ENCODE measurements around the gene RAD51B. TPM values are rescaled to one million over a fixed set of nuclear protein-coding genes. Genes with fewer than 3 reads are reported as not detected.

Gene RAD51B
- total and polyA plus RNA-seq, 3 donors from 2014 or later, result 5.5 to 22.5 (median 19.1) TPM

DNA sequence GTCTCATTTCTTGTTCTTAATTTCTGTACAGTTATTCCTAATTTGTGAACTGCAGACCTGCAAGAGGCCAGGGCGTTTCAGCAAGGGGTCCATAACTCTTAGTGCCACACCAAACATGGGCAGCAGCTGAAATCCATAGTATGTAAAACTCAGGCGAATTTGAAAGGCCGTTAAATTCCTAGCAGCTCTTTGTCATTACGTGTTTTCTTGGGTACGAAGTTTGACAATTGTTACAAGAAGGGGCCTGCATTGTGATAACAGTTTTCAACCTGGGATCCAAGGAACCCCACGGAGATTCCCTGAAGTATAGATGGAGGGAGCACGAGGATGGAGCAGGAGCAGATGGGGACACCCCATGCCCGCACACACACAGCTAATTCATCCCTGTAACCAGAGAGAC is 685.3 kb downstream of the RAD51B start:
- no peak for TF ChIP-seq POLR2A (IDR thresholded peaks at IDR 0.05)
- TF ChIP-seq, protein P1, sequence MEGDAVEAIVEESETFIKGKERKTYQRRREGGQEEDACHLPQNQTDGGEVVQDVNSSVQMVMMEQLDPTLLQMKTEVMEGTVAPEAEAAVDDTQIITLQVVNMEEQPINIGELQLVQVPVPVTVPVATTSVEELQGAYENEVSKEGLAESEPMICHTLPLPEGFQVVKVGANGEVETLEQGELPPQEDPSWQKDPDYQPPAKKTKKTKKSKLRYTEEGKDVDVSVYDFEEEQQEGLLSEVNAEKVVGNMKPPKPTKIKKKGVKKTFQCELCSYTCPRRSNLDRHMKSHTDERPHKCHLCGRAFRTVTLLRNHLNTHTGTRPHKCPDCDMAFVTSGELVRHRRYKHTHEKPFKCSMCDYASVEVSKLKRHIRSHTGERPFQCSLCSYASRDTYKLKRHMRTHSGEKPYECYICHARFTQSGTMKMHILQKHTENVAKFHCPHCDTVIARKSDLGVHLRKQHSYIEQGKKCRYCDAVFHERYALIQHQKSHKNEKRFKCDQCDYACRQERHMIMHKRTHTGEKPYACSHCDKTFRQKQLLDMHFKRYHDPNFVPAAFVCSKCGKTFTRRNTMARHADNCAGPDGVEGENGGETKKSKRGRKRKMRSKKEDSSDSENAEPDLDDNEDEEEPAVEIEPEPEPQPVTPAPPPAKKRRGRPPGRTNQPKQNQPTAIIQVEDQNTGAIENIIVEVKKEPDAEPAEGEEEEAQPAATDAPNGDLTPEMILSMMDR (IDR thresholded peaks at IDR 0.05), result no peak
- no peaks in the 10 kb centered on the region for H3K9me3 ChIP-seq
- H3K27ac ChIP-seq, result no peak overlapping the region
- no peak for DNase-seq
- intact Hi-C loops (cut with DNase I; ENCODE audit: low total_unique reads), result no loop called here
- no peaks in the 10 kb centered on the region for H3K27me3 ChIP-seq
- H3K4me1 ChIP-seq, result peaks cover 14% of the 10 kb centered on the region
- 96 to 97% methylated on average over 8 of the region's 8 CpGs for WGBS, 2 donors
- H3K4me3 ChIP-seq, result no peak overlapping the region
- no peaks in the 10 kb centered on the region for H3K36me3 ChIP-seq (ENCODE audit: low read depth, missing control alignments)

DNA sequence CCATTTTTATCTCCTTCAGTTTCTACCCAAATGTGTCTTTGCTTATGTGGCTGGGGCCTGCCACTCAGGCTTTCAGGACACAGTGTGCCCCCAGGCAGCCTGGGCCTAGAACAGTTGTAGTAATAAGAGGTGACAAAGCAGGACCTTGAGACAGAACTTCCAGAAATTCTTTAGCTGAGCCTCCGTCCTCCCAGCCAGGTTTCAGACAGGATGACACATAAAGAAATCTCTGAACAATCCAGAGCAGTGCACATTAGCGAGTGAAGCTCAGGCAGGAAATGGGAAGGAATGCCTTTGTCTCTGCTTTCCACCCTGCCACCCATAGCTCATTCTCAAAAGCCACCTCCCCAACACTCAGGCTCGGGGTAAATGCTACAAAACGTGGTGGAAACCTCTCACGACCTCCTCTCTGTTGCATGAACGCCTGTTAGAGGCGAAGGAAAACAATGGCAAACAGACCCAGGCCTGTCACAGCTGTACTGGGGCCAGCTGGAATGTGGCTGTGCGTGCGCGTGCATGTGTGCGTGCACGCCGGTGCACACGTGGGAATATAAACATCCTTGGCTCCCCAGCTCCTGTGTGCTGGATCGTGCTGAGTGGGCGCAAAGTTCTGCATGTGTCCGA is 686.6 kb downstream of the RAD51B start:
- intact Hi-C loops (cut with DNase I; ENCODE audit: low total_unique reads), result no loop called here
- no peak for DNase-seq
- H3K36me3 ChIP-seq (ENCODE audit: low read depth, missing control alignments), result no peaks in the 10 kb centered on the region
- H3K9me3 ChIP-seq, result no peaks in the 10 kb centered on the region
- H3K4me3 ChIP-seq, result no peak overlapping the region
- 51 to 58% methylated on average over 17 of the region's 17 CpGs for WGBS, 2 donors
- TF ChIP-seq, protein P1 (IDR thresholded peaks at IDR 0.05), result no peak
- no peak for TF ChIP-seq POLR2A (IDR thresholded peaks at IDR 0.05)
- no peaks in the 10 kb centered on the region for H3K27me3 ChIP-seq
- peaks cover 27% of the 10 kb centered on the region for H3K4me1 ChIP-seq
- H3K27ac ChIP-seq, result peak overlapping the region in 1 of 2 donors; percentile 35

DNA sequence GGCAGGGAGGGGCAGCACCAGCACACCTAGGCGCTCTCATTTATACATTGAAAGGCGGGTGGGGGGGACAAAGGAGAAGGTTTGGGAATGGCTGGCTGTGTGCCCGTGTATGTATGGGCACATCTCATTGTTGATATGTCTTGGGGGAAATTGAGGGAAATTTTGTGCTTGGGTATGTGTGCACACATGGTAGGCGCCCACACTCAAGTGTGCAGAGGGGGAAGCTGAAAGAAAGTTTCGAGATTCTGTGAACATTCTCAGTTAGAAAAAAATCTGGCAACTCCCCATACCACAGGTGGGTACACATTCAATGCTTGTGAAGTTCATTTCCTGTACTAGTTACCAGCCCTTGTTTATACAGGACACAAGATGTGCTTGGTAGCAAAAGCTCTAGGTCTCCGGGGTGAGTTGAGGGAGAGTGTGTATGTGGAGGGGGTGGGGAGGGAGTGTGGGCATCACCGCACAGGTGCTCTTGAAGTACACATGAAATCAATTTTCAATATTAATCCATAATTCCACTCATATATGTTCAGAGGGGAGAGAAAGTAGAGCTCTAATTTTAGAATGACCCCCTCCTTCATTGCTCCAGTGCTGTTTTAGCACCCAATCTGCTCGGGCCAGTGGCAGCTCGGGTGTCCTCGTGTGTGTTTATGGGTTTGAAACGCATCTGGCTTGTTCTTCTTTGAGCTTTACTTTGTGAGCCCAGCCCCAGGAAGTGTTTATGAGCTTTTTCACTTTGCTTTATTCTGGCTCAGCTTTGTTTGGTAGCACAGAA is 687.3 kb downstream of the RAD51B start:
- Histone ChIP-seq H3K9me3 (no peaks in the 10 kb centered on the region), H3K27ac (no peak overlapping the region), H3K36me3 (ENCODE audit: low read depth, missing control alignments) (no peaks in the 10 kb centered on the region), H3K27me3 (no peaks in the 10 kb centered on the region), H3K4me3 (no peak overlapping the region), H3K4me1 (peaks cover 29% of the 10 kb centered on the region)
- intact Hi-C loops (cut with DNase I; ENCODE audit: low total_unique reads), result no loop called here
- WGBS, 2 donors, result 85 to 86% methylated on average over 11 of the region's 11 CpGs
- no peak for TF ChIP-seq POLR2A (IDR thresholded peaks at IDR 0.05)
- no peak for DNase-seq

DNA sequence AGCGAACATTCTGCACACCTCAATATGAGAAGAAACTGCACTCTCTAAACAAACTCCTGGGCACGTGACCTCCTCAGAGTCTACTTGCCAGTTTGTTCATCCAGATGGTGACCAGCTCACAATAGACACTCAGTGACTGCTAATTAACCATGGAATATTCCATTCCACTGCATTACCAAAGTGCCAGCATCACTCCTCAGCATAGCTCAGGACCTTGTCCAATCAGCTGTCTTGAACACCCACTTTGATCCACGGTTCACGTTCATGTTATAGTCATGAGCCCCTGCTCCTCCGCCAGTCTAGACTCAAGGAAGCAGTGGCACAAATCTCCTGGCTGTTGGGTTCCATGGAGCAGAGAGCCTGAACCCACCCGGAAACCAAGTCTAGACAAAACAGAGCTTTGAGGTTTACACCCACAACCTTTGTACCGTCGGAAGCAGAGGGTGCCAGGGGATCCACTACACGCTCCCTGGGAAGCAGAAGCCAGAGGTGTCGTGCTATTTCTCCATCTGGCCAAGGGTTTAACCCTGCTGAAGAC is 688.0 kb downstream of the RAD51B start:
- no peak for DNase-seq

DNA sequence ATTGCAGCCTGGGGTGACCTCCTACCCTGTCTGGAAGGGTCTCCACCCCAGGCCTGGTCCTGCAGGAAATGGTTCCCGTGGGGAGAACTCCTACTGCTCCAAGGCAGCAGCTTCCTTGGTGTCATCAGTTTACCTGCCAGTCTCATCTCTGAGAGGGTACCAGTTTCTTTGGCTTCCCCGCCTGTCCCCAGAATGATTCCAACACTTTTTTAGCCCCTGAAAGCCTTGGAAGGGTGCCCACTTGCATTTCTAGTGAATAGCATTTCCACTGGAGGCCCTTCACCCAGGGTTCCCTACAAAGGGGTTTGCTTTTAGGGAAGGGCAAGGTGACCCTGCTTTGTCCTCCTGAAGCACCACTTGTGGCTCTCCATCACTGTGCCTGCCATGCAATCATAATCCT is 689.0 kb downstream of the RAD51B start:
- H3K4me1 ChIP-seq, result peaks cover 29% of the 10 kb centered on the region

More for the DNA sequence above, 688.0 kb downstream of the RAD51B start:
- TF ChIP-seq, protein P1 (IDR thresholded peaks at IDR 0.05), result no peak
- TF ChIP-seq POLR2A (IDR thresholded peaks at IDR 0.05), result no peak
- Histone ChIP-seq H3K36me3 (ENCODE audit: low read depth, missing control alignments) (no peaks in the 10 kb centered on the region), H3K27me3 (no peaks in the 10 kb centered on the region), H3K9me3 (no peaks in the 10 kb centered on the region), H3K4me3 (no peak overlapping the region), H3K27ac (no peak overlapping the region), H3K4me1 (peaks cover 29% of the 10 kb centered on the region)
- intact Hi-C loops (cut with DNase I; ENCODE audit: low total_unique reads), result no loop called here
- 93 to 95% methylated on average over 4 to 9 of the region's 10 CpGs for WGBS, 2 donors

More for the DNA sequence above, 689.0 kb downstream of the RAD51B start:
- Histone ChIP-seq H3K4me3 (no peak overlapping the region), H3K27me3 (no peaks in the 10 kb centered on the region), H3K27ac (no peak overlapping the region), H3K9me3 (no peaks in the 10 kb centered on the region), H3K36me3 (ENCODE audit: low read depth, missing control alignments) (no peaks in the 10 kb centered on the region)
- TF ChIP-seq, protein P1 (IDR thresholded peaks at IDR 0.05), result no peak
- TF ChIP-seq POLR2A (IDR thresholded peaks at IDR 0.05), result no peak
- no peak for DNase-seq
- intact Hi-C loops (cut with DNase I; ENCODE audit: low total_unique reads), result no loop called here
- WGBS, 2 donors, result 85 to 93% methylated on average over 2 of the region's 2 CpGs
